ENCODE results near the gene IL10RB. TPM values are rescaled to one million over a fixed set of nuclear protein-coding genes. Genes with fewer than 3 reads are reported as not detected.
"Not testable (repeated sequence)": the region's sequence is repeated elsewhere in the genome, so short reads cannot be mapped to it uniquely, and the experiment has no call there.

IL10RB gene
- total RNA-seq, 4 donors from 2014 or later = 13.1 to 23.7 (median 20.5) TPM

DNA sequence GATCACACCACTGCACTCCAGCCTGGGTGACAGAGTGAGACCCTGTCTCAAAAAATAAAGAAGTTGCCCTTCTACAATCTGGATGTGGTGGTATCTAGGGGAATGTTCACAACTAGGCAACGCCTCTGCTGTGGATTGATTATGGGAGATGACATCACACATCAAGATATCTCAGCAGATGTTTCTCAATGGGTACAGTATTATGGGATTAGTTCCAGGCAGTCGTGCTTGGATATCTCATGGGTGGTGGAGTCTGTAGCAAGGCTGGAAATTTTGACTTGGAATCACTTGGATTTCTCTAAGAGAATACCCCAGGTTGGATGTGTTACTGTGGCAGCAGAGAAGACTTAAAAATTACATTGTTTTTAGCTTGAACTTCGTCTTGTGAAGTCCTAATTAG, 28.7 kb upstream of the IL10RB start:
- H3K27me3 ChIP-seq = no peaks in the 10 kb centered on the region
- peaks cover 0 to 22% (median 0%) of the 10 kb centered on the region in 3 donors for H3K4me1 ChIP-seq
- H3K9me3 ChIP-seq = no peaks in the 10 kb centered on the region
- H3K36me3 ChIP-seq = peaks cover 0 to 4% of the 10 kb centered on the region in 2 donors
- WGBS, 2 donors (ENCODE audit: low coverage in 1 of 2) = 80% methylated on average over 1 to 3 of the region's 3 CpGs
- H3K4me3 ChIP-seq = no peak overlapping the region
- H3K27ac ChIP-seq = no peak overlapping the region
- TF ChIP-seq CTCF (IDR thresholded peaks at IDR 0.05) (no peak), EP300 (IDR thresholded peaks at IDR 0.05) (no peak), POLR2A (IDR thresholded peaks at IDR 0.05) (no peak), POLR2AphosphoS5 (IDR thresholded peaks at IDR 0.05) (no peak)
- no peak for ATAC-seq

GRCh38 chr21:33238146-33238545, 28.0 kb upstream of the IL10RB start:
- no peak for ATAC-seq
- Histone ChIP-seq H3K36me3 (peaks cover 0 to 7% of the 10 kb centered on the region in 2 donors), H3K27ac (no peak overlapping the region), H3K9me3 (no peaks in the 10 kb centered on the region), H3K4me3 (no peak overlapping the region), H3K27me3 (no peaks in the 10 kb centered on the region), H3K4me1 (peaks cover 0 to 19% (median 0%) of the 10 kb centered on the region in 3 donors)
- 89 to 100% methylated on average over 3 to 4 of the region's 4 CpGs for WGBS, 2 donors (ENCODE audit: low coverage in 1 of 2)
- TF ChIP-seq POLR2AphosphoS5 (IDR thresholded peaks at IDR 0.05) (no peak), EP300 (IDR thresholded peaks at IDR 0.05) (no peak), CTCF (IDR thresholded peaks at IDR 0.05) (no peak), POLR2A (IDR thresholded peaks at IDR 0.05) (no peak)

DNA sequence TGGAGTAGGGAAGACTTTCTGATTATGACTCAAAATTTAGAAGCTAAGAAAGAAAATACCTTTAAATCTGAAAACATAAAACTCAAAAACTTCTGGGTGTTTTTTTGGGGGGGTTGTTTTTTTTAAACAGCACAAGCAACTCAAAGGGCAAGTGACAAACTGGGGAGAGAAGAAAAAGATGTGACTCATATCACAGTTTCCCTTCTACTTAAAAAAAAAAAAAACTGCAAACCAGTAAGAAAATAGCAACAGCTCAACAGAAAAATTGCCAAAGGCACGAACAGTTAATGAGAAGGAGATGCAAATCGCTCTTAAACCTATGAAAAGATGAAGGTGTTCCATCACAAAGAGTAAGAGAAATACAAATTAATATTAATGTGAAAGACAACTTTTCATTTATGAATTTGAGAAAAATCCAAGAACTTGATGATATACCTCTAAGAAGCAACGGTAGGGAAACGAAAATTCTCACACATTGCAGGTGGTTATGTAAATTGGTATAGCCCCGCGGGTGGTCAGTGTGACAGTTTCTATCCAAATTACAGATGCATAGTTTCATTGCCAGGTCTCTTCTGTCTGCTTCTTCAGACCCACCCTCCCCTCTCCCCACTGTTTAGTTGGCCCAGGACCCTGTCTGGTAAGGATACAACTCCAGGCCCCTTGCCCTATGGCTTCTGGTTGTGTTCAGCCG, 27.5 kb upstream of the IL10RB start:
- TF ChIP-seq CTCF (IDR thresholded peaks at IDR 0.05) = no peak
- TF ChIP-seq EP300 (IDR thresholded peaks at IDR 0.05) = no peak
- TF ChIP-seq POLR2AphosphoS5 (IDR thresholded peaks at IDR 0.05) = no peak
- no peak for TF ChIP-seq POLR2A (IDR thresholded peaks at IDR 0.05)
- no peak overlapping the region for H3K27ac ChIP-seq
- no peak overlapping the region for H3K4me3 ChIP-seq
- peaks cover 0 to 10% of the 10 kb centered on the region in 2 donors for H3K36me3 ChIP-seq
- peaks cover 0 to 19% (median 0%) of the 10 kb centered on the region in 3 donors for H3K4me1 ChIP-seq
- H3K27me3 ChIP-seq = no peaks in the 10 kb centered on the region
- WGBS, 2 donors (ENCODE audit: low coverage in 1 of 2) = 81 to 93% methylated on average over 5 to 6 of the region's 7 CpGs
- no peaks in the 10 kb centered on the region for H3K9me3 ChIP-seq
- ATAC-seq = no peak

- not testable (repeated sequence) for H3K4me3 ChIP-seq, H3K9me3 ChIP-seq, ATAC-seq, H3K27ac ChIP-seq, H3K27me3 ChIP-seq
- Histone ChIP-seq H3K36me3 (peaks cover 0 to 14% of the 10 kb centered on the region in 2 donors), H3K4me1 (peaks cover 0 to 19% (median 0%) of the 10 kb centered on the region in 3 donors)
These were observed 26.5 kb upstream of the IL10RB start for GRCh38 chr21:33239559-33240127.

GRCh38 chr21:33240404-33240803, 25.8 kb upstream of the IL10RB start:
- no peaks in the 10 kb centered on the region for H3K27me3 ChIP-seq
- H3K9me3 ChIP-seq = no peaks in the 10 kb centered on the region
- H3K4me3 ChIP-seq = no peak overlapping the region
- ATAC-seq = no peak
- no peak overlapping the region for H3K27ac ChIP-seq
- H3K4me1 ChIP-seq = peaks cover 0 to 19% (median 0%) of the 10 kb centered on the region in 3 donors
- H3K36me3 ChIP-seq = peaks cover 0 to 21% of the 10 kb centered on the region in 2 donors
- WGBS, 2 donors (ENCODE audit: low coverage in 1 of 2) = 92 to 100% methylated on average over 2 of the region's 2 CpGs
- no peak for TF ChIP-seq CTCF (IDR thresholded peaks at IDR 0.05)
